Stimulated activated CD8-positive, alpha-beta memory T cell treated with anti-CD3 and anti-CD28 coated beads, Interleukin-15, amount 100 ng/mL, for 48 hours (primary cell): Measurements from ENCODE around the gene CACNA1H.
"Not testable (repeated sequence)": the region's sequence is repeated elsewhere in the genome, so short reads cannot be mapped to it uniquely, and the experiment has no call there.

Experiments
- DNase-seq, 2 donors: peaks; one replicate each; pipeline ENCODE4 v3.0.0-alpha.2; 2020; ENCODE audit warnings: low read depth in 2 of 2

CACNA1H gene

DNA sequence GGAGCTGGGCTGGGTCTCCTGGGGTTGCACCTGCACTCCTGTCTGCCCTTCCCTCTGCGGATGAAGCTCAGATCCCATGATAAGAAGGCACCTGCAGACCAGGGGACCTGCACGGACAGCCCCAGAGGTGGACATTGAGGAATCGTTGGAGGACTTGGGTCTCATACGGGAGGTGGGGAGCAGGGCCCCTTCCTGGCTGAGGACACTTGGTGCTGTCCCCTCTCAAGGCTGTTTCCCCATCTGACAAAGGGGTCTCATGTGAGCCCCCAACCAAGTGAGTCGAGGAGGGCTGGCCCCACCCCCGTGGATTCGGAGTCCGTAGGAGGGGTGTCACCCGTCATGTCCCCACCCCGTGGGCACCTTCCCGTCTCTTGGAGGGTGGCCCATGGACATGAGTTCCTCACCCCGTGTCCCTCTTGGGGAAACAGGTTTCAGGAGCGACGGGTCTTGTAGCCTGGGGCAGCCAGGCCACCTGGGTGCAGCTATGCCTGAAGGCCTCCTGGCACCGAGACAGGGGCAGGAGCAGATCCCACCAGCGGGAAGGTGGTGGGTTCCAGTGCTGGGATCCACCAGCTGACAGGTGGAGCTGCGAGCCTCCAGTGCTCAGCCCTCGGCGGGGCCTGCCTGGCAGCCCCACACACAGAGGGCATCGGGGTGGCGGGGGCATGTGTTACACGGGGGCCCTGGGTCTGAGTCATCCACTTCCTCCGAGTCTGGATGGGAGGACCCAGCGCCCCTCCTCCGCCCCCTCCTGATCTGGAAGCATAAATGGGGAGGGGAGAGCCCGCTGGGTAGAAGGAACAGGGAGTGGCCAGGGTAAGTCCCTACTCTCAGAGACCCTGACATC, 102.6 kb downstream of the CACNA1H start, which contains the start of gene TPSD1:
TSS of gene TPSD1 (plus strand) at position 794 of the 847 bp plus-strand sequence. CDS start 212 bp downstream, outside the sequence.
- DNase-seq: not testable (repeated sequence)

DNA sequence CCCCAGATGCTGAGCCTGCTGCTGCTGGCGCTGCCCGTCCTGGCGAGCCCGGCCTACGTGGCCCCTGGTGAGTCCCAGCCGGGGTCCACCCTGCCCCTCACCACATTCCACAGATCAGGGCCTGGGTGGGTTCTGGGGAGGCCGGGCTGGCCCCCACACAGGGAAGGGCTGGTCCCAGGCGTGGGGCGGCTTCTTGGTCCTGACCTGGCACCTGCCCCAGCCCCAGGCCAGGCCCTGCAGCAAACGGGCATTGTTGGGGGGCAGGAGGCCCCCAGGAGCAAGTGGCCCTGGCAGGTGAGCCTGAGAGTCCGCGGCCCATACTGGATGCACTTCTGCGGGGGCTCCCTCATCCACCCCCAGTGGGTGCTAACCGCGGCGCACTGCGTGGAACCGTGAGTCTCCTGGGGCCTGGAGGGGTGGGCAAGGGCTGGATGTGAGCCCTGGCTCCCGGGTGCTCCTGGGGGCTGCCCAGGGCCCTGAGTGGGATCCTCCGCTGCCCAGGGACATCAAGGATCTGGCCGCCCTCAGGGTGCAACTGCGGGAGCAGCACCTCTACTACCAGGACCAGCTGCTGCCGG, 103.5 kb downstream of the CACNA1H start:
- DNase-seq: not testable (repeated sequence)

DNA sequence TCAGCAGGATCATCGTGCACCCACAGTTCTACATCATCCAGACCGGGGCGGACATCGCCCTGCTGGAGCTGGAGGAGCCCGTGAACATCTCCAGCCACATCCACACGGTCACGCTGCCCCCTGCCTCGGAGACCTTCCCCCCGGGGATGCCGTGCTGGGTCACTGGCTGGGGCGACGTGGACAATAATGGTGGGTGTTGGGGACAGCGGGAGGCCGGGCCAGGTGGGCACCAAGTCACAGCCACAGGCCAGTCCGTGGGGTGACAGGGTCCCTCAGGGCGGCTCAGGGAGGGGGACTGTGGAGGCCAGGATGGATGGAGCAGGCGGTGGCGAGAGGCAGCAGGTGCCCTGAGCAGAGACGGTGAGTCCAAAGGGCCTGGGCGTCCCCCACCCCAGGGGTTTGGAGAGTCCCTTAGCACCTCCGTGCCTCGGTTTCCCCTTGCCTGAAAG, 104.0 kb downstream of the CACNA1H start:
- no peak for DNase-seq

DNA sequence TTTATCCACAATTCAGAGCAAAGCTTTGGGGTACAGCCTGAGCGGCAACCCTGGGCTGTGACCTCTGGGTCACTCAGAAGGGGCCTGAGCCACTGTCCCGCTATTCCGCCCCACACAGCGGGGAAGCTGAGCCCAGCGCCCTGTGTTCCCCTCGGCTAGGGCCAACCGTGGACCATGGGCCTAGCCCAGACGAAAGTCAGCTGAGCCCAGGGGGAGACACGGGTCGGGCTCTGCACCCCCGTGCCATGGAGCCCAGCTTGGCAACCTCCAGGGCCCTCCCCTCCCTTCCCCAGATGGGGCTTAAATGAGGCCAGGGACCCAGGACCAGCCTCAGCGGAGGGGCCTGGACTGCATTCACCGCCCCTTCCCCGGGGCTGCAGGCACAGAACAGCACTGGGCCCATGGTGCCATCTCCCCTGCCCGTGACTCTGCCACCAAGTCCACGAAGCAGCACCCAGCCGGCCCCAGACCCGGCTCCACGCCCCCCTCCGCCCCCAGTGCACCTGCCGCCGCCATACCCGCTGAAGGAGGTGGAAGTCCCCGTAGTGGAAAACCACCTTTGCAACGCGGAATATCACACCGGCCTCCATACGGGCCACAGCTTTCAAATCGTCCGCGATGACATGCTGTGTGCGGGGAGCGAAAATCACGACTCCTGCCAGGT, 104.8 kb downstream of the CACNA1H start:
- DNase-seq: no peak

DNA sequence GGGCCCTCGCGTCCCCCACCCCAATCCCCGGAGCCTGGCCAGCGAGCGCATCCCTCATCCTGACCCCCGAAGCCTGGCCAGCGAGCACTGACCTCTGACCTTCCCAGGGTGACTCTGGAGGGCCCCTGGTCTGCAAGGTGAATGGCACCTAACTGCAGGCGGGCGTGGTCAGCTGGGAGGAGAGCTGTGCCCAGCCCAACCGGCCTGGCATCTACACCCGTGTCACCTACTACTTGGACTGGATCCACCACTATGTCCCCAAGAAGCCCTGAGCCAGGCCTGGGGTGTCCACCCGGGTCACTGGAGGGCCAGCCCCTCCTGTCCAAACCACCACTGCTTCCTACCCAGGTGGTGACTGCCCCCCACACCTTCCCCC, 105.3 kb downstream of the CACNA1H start:
- no peak for DNase-seq

DNA sequence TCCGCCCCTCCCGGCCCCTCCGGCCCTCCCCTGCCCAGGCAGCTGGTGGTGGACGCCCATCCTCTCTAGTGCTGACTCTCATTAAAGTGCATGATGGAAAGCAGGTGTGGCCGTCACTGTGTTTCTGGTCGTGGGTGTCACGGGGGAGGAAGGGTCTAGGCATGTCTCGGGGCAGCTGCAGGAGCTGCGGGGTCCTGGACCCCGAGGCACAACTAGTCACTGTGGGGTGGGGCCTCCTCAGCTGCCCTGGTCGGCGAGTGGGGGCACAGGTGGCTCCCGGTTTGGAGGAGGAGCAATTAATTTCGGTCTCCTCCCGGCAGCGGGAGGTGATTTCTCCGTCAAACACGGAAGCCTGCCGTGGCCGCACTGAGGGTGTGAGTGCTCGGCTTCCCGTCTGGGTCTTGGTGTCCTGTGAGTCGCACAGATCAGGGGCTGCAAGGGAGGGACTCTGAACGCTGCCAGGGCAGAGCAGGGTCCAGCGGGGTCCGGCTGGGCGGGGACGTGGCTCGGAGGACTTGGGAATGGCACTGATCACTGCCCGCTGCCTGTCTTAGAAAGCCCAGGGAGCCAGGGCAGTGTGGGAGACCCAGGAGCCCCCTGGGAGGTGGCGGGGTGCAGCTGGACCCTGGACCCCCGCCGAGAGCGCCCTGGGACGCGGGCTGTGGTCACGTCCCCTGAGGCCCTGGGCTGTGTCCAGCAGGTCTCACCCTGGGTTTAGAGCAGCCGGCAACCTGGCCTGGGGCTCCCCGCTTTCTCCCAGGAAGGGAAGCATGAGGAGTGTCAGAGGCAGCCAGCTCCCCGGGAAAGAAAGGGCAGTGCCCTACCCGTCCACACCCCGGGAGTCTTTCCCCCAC, 106.2 kb downstream of the CACNA1H start:
- DNase-seq: no peak

DNA sequence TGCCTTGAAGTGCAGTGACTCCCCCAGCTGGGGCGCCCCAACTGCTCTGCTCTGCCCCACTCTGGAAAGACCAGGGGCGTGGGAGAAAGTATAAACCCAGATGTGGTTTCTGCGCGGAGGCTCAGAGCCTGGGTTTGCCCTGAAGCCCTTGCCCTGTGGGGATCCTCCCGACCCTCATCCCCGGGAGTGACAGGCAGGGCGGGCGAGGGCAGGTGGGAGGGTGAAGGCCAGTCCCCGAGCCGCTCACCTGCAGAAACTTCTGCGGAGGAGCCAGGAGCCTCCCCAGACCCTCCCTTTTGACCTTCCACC, 106.8 kb downstream of the CACNA1H start:
- no peak for DNase-seq

DNA sequence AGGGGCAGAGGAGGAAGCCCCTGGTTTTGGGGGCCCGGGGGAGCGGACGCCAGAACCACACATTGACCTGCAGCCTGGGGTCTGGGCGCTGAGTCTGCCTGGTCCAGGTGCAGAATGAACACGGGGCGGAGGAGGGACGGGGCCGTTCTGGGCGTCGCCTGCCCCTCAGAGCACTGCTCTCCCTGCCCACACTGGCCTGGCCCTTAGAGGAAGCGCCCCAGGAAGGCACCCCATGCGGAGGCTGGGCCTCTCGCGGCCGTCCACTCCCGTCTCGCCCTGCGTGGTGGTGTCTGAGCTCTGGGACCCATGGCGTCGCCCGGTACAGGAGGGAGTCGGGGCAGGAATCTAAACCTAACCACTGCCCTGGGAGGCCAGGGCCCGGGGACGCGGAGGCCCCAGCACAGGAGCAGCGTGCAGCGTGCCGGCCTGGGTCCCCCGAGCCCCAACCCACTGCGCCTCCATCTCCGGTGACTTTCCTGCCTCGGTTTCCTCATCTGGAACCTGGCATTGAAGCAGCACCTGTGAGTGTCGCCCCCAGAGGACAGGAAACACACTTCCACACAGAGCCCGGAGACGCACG, 107.3 kb downstream of the CACNA1H start:
- no peak for DNase-seq

DNA sequence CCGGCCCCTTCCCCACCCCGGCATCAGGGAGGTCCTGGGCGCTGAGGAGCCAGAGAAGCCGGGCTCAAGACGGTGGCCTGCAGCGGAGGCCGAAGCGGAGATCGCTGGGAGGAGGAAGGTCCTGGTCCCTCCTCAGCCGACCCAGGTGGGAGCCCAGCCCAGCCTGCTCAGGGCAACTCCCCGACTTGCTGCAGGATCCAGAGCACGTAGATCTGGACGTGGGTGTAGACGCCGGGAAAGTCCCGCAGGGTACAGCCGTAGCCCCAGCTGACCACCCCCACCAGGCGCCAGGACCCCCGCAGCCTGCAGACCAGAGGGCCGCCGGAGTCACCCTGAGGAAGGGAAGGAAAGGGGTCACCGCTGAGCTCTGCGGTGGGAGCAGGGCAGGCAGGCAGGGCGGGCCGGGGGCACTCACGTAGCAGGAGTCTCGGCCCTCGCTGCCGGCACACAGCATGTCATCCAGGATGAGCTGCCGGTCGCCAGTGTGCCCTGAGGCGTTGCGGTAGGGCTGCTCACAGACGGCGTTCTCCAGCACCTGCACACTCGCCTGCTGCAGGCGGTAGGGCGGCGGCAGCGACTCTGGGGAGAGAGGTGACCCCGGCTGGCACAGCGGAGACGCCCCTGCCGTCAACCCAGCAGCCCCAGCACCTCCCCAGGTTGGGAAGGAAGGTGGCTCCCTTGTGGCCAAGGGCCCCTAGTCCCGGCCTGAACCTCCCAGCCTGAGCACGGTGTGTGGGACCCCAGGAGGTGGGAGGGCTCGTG, 108.4 kb downstream of the CACNA1H start:
- DNase-seq: no peak

DNA sequence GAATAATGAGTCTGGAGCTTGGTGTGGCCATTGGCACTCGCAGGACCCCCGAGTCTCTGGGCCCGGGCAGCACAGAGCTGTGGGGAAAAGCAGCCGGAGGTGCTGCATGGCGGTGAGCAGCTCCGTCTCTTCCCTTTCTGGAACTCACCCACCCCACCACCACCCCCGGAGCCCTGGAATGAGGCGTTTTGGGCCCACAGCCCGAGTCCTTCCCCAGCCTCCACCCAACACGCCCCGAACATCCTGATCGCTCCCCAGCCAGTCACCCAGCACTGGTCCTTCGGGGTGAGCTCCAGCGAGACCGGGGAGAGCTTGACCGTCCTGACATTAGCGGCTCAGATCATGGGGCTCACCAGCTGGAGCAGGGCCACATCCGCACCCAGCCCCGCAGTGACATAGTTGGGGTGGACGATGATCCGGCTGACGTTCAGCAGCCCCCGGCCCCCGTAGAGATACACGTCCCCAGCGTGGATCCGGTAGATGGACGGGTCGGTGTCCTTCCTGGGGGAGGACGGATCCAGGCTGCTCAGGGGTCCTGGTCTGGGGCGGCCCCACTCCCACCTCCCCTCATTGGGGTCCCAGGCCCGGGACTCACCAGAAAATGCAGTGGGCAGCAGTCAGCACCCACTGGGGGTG, 109.4 kb downstream of the CACNA1H start:
- no peak for DNase-seq

DNA sequence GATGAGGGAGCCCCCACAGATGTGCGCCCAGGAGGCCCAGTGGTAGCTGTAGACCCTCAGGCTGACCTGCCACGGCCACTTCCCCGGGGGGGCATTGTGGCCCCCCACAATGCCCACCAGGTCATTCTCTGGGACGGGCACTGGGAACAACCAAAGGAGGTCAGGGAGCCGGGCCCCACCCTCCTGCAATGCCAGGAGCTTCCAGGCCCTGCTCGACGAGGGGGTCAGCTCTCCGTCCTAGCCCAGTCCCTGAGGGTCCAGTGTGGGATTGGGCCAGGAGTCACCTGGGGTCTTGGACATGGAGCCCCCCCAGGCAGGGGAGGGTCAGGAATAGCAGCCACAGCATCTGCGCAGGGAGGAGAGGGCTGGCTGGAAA, 109.9 kb downstream of the CACNA1H start:
- no peak for DNase-seq

DNA sequence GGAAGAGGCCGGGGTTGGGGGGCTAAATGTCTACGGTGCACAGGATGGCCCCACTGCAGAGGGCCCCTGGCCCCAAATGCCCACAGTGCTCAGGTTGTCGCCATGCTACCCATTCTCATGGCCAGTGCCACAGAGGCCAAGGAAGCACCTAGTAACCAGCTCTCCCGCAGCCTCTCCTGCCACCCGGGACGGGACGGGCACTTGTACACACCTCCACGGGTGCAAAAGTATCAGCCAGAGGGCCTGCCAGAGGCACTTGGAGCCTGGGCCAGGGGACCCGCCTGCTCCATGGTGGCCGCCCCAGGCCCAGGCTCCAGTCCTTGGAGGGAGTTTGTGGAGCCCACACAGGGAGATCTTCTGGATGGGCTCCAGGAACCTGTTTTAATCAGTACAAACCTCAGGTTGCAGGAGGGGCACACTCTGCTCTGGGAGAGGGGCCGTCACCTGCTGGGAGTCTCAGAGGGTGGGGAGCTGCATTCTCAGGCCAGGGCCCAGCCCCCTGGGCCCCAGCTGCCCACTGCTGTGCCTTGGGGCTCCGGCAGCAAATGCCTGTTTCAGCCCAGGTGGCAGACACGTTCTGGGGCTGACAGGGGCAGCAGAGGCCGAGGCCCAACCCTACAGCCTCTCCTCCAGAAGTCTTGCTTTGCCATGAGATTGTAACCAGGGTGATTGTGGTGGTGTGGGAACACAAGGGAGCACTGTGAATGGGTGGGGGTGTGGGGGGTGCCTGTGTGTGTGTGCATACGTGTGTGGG, 110.9 kb downstream of the CACNA1H start:
- DNase-seq: no peak

DNA sequence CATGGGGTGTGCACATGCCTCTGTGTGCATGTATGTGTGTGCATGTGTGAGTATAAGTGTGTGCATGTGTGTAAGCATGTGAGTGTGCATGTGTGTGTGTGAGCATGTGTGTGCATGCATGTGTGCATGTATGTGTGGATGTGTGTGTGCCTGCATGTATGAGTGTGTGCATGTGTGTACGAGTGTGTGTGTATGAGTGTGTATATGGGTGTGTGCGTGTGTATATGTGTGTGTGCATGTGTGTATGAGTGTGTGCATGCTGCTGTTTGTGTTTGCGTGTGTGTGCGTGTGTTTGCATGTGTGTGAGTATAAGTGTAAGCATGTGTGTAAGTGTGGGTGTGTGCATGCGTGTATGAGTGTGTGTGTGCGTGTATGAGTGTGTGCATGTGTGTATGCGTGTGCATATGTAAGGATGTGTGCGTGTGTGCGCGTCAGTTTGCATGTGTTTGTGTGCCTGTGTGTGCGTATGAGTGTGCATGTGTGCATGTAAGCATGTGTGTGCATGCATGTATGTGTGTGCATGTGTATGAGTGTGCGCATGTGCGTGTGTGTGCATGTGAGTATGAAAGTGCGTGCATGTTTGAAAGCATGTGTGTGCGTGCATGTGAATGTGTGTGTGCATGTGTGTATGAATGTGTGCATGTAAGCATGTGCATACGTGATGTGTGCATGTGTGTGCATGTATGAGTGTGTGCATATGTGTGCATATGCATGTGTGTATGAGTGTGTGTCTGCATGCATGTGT, 111.6 kb downstream of the CACNA1H start:
- no peak for DNase-seq

DNA sequence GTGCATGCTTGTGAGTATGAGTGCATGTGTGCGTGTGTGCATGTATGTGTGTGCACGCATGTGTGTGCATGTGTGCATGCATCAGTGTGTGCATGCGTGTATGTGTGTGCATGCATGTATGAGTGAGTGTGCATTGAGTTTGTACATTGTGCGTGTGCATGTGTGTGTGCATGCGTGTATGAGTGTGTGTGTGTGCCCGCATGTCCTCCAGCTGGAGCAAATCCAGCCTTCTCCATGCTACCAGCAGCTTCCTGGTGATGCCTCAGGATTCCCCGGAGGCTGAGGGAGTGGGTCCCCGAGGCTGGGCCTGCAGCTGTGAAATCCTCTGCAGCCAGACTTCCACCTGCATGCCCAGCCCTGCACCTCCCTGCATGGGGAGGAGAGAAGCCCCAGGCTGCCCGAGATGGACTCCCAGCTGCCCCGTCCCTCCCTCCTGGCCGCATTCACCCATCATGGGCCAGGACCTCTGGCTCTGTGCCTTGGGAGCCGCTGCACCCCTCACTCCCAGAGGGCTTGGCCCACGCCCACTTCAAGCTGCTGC, 112.3 kb downstream of the CACNA1H start:
- no peak for DNase-seq

DNA sequence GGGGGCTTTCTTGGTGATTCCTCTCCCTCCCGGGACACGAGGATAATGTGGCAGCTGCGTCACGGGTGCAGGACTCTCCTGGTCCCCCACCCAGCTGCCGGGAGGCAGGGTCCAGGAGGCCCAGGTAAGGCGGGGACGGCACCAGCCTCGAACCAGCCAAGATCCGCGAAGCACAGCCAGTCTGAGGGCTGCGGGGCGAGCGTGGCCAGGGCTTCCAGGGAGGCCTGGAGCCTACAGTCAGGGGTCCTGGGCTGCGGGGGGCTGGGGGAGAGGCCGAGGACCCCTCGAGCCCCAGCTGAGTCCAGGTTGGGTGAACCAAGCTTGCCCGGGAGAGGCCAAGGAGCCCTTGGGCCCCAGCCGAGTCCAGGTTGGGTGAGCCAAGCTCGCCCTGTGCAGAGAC, 112.9 kb downstream of the CACNA1H start:
- no peak for DNase-seq

DNA sequence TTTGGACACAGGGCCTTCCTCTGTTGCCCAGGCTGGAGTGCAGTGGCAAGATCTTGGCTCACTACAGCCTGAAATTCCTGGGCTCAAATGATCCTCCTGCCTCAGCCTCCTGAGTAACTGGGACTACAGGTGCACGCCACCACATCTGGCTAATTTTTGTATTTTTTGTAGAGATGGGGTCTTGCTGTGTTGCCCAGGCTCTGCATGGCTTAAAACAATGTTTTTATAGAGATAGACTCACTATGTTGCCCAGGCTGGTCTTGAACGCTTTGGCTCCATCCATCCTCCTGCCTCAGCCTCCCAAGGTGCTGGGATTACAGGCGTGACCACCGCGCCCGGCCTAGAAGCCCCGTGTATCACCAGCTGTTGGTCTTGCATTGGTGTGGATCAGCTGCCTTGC, 116.5 kb downstream of the CACNA1H start:
- DNase-seq: not testable (repeated sequence)

DNA sequence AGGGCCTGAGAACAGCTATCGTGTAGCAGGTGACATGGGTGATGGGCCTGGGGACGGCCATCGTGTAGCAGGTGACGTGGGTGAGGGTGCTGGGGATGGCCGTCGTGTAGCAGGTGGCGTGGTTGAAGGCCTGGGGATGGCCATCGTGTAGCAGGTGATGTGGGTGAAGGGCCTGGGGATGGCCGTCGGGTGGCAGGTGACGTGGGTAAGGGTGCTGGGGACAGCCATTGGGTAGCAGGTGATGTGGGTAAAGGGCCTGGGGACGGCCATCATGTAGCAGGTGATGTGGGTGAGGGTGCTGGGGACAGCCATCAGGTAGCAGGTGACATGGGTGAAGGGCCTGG, 118.4 kb downstream of the CACNA1H start:
- no peak for DNase-seq
